ENCODE measurements around the gene SEPTIN1.

The SEPTIN1 gene

GRCh38 chr16:30355144-30355953 is 27.0 kb downstream of the SEPTIN1 start, which contains the start of gene CD2BP2:
CD2BP2 (minus strand) TSS chr16:30355308; CDS start chr16:30354681, 627 bp downstream.
- peaks cover 82% of the 10 kb centered on the region for H3K36me3 ChIP-seq (ENCODE audit: insufficient read depth, insufficient read length, low read length)
- TF ChIP-seq YY1 (IDR thresholded peaks at IDR 0.05; ENCODE audit: insufficient read depth, insufficient read length) (peak; percentile 75), SUZ12 (IDR thresholded peaks at IDR 0.05; ENCODE audit: extremely low read depth, insufficient read depth, insufficient read length) (no peak)

GRCh38 chr16:30354423-30355143 is 27.8 kb downstream of the SEPTIN1 start:
- Histone ChIP-seq H3K9ac (ENCODE audit: insufficient read length, low read depth) (peak overlapping the region; percentile 96), H3K4me3 (ENCODE audit: insufficient read length, low read depth) (peak overlapping the region; percentile 88), H3K9me3 (ENCODE audit: insufficient read depth, low read length) (no peaks in the 10 kb centered on the region), H3K36me3 (ENCODE audit: insufficient read depth, insufficient read length, low read length) (peaks cover 82% of the 10 kb centered on the region), H3K4me1 (ENCODE audit: insufficient read depth, insufficient read length) (peaks cover 14% of the 10 kb centered on the region), H3K27me3 (ENCODE audit: insufficient read depth, insufficient read length) (no peaks in the 10 kb centered on the region)
- TF ChIP-seq YY1 (IDR thresholded peaks at IDR 0.05; ENCODE audit: insufficient read depth, insufficient read length), result no peak
- TF ChIP-seq ZNF274 (IDR thresholded peaks at IDR 0.05; ENCODE audit: low read depth, low read length), result no peak
- no peak for TF ChIP-seq SUZ12 (IDR thresholded peaks at IDR 0.05; ENCODE audit: extremely low read depth, insufficient read depth, insufficient read length)
- DNase-seq (ENCODE audit: low read depth, low spot score), result no peak

More at GRCh38 chr16:30355144-30355953, 27.0 kb downstream of the SEPTIN1 start, which contains the start of gene CD2BP2:
- peak within 1 kb of the TSS; percentile 96 for H3K9ac ChIP-seq (ENCODE audit: insufficient read length, low read depth)
- DNase-seq (ENCODE audit: low read depth, low spot score), result peak; percentile 98
- H3K9me3 ChIP-seq (ENCODE audit: insufficient read depth, low read length), result no peaks in the 10 kb centered on the region
- no peaks in the 10 kb centered on the region for H3K27me3 ChIP-seq (ENCODE audit: insufficient read depth, insufficient read length)
- H3K4me1 ChIP-seq (ENCODE audit: insufficient read depth, insufficient read length), result peaks cover 19% of the 10 kb centered on the region
- peak within 1 kb of the TSS; percentile 88 for H3K4me3 ChIP-seq (ENCODE audit: insufficient read length, low read depth)

GRCh38 chr16:30353438-30354129 is 28.8 kb downstream of the SEPTIN1 start:
- H3K4me3 ChIP-seq (ENCODE audit: insufficient read length, low read depth), result no peak overlapping the region
- no peak for TF ChIP-seq ZNF274 (IDR thresholded peaks at IDR 0.05; ENCODE audit: low read depth, low read length)
- no peak for TF ChIP-seq YY1 (IDR thresholded peaks at IDR 0.05; ENCODE audit: insufficient read depth, insufficient read length)
- TF ChIP-seq SUZ12 (IDR thresholded peaks at IDR 0.05; ENCODE audit: extremely low read depth, insufficient read depth, insufficient read length), result no peak
- H3K4me1 ChIP-seq (ENCODE audit: insufficient read depth, insufficient read length), result peaks cover 13% of the 10 kb centered on the region

GRCh38 chr16:30352488-30353401 is 29.6 kb downstream of the SEPTIN1 start:
- no peak overlapping the region for H3K9ac ChIP-seq (ENCODE audit: insufficient read length, low read depth)
- H3K27me3 ChIP-seq (ENCODE audit: insufficient read depth, insufficient read length), result no peaks in the 10 kb centered on the region
- H3K9me3 ChIP-seq (ENCODE audit: insufficient read depth, low read length), result no peaks in the 10 kb centered on the region
- TF ChIP-seq SUZ12 (IDR thresholded peaks at IDR 0.05; ENCODE audit: extremely low read depth, insufficient read depth, insufficient read length) (no peak), ZNF274 (IDR thresholded peaks at IDR 0.05; ENCODE audit: low read depth, low read length) (no peak), YY1 (IDR thresholded peaks at IDR 0.05; ENCODE audit: insufficient read depth, insufficient read length) (no peak)
- H3K4me1 ChIP-seq (ENCODE audit: insufficient read depth, insufficient read length), result peaks cover 13% of the 10 kb centered on the region
- peaks cover 64% of the 10 kb centered on the region for H3K36me3 ChIP-seq (ENCODE audit: insufficient read depth, insufficient read length, low read length)
- DNase-seq (ENCODE audit: low read depth, low spot score), result no peak
- H3K4me3 ChIP-seq (ENCODE audit: insufficient read length, low read depth), result no peak overlapping the region

More at GRCh38 chr16:30353438-30354129, 28.8 kb downstream of the SEPTIN1 start:
- no peak for DNase-seq (ENCODE audit: low read depth, low spot score)
- peak overlapping the region; percentile 96 for H3K9ac ChIP-seq (ENCODE audit: insufficient read length, low read depth)
- H3K9me3 ChIP-seq (ENCODE audit: insufficient read depth, low read length), result no peaks in the 10 kb centered on the region
- H3K27me3 ChIP-seq (ENCODE audit: insufficient read depth, insufficient read length), result no peaks in the 10 kb centered on the region
- peaks cover 72% of the 10 kb centered on the region for H3K36me3 ChIP-seq (ENCODE audit: insufficient read depth, insufficient read length, low read length)

- DNase-seq (ENCODE audit: low read depth, low spot score), result no peak
- Histone ChIP-seq H3K27me3 (ENCODE audit: insufficient read depth, insufficient read length) (no peaks in the 10 kb centered on the region), H3K4me1 (ENCODE audit: insufficient read depth, insufficient read length) (peaks cover 13% of the 10 kb centered on the region), H3K4me3 (ENCODE audit: insufficient read length, low read depth) (no peak overlapping the region), H3K9me3 (ENCODE audit: insufficient read depth, low read length) (no peaks in the 10 kb centered on the region), H3K36me3 (ENCODE audit: insufficient read depth, insufficient read length, low read length) (peaks cover 55% of the 10 kb centered on the region), H3K9ac (ENCODE audit: insufficient read length, low read depth) (peak overlapping the region; percentile 12)
- TF ChIP-seq YY1 (IDR thresholded peaks at IDR 0.05; ENCODE audit: insufficient read depth, insufficient read length) (no peak), ZNF274 (IDR thresholded peaks at IDR 0.05; ENCODE audit: low read depth, low read length) (no peak), SUZ12 (IDR thresholded peaks at IDR 0.05; ENCODE audit: extremely low read depth, insufficient read depth, insufficient read length) (no peak)
Observed at GRCh38 chr16:30351586-30352419, 30.6 kb downstream of the SEPTIN1 start.

Measured in NT2/D1 (cell line).